ENCODE data around the gene PLCXD1.

The PLCXD1 gene

GRCh38 chrX:334331-334891, 53.2 kb downstream of the PLCXD1 start:
- TF ChIP-seq, protein P1, sequence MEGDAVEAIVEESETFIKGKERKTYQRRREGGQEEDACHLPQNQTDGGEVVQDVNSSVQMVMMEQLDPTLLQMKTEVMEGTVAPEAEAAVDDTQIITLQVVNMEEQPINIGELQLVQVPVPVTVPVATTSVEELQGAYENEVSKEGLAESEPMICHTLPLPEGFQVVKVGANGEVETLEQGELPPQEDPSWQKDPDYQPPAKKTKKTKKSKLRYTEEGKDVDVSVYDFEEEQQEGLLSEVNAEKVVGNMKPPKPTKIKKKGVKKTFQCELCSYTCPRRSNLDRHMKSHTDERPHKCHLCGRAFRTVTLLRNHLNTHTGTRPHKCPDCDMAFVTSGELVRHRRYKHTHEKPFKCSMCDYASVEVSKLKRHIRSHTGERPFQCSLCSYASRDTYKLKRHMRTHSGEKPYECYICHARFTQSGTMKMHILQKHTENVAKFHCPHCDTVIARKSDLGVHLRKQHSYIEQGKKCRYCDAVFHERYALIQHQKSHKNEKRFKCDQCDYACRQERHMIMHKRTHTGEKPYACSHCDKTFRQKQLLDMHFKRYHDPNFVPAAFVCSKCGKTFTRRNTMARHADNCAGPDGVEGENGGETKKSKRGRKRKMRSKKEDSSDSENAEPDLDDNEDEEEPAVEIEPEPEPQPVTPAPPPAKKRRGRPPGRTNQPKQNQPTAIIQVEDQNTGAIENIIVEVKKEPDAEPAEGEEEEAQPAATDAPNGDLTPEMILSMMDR (IDR thresholded peaks at IDR 0.05; ENCODE audit: insufficient read depth, missing control alignments) = no peak
- DNase-seq (ENCODE audit: insufficient read length, low spot score) (no peak), FAIRE-seq (no peak)

- no peak for DNase-seq (ENCODE audit: insufficient read length, low spot score)
- TF ChIP-seq, protein P1 (IDR thresholded peaks at IDR 0.05; ENCODE audit: insufficient read depth, missing control alignments) = no peak
- FAIRE-seq = no peak
These were observed 54.0 kb downstream of the PLCXD1 start for GRCh38 chrX:334971-335757.

- TF ChIP-seq, protein P1 (IDR thresholded peaks at IDR 0.05; ENCODE audit: insufficient read depth, missing control alignments) = no peak
- DNase-seq (ENCODE audit: insufficient read length, low spot score) = no peak
- no peak for FAIRE-seq
These were observed 54.6 kb downstream of the PLCXD1 start for GRCh38 chrX:335758-336155.

DNA sequence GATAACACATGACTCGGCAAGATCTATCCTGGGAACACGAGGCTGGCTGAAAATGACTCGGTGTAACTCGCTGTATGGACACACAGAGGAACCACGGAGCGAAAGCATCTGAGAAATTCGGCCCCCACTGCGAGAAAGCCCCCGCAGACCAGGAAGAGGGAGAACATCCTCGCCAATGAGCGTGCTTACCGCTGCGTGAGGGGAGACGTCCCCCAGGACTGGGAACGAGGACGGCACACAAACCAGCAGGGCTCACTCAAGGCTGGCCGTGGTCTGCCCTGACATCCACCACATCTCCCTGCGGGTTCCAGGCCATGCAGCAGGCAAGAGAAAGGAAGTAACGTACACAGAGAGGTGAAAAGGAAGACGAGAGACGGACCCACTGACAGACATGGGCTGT, 55.0 kb downstream of the PLCXD1 start:
- FAIRE-seq (no peak), DNase-seq (ENCODE audit: insufficient read length, low spot score) (no peak)
- TF ChIP-seq, protein P1 (IDR thresholded peaks at IDR 0.05; ENCODE audit: insufficient read depth, missing control alignments) = no peak

- FAIRE-seq = no peak
- TF ChIP-seq, protein P1 (IDR thresholded peaks at IDR 0.05; ENCODE audit: insufficient read depth, missing control alignments) = no peak
- no peak for DNase-seq (ENCODE audit: insufficient read length, low spot score)
These were observed 56.2 kb downstream of the PLCXD1 start for GRCh38 chrX:337331-337831.

GRCh38 chrX:338281-338835, 57.2 kb downstream of the PLCXD1 start:
- FAIRE-seq (no peak), DNase-seq (ENCODE audit: insufficient read length, low spot score) (no peak)
- TF ChIP-seq, protein P1 (IDR thresholded peaks at IDR 0.05; ENCODE audit: insufficient read depth, missing control alignments) = no peak
